Hepatocyte (in vitro differentiated cells): Measurements from ENCODE around the gene C16orf86. TPM values are rescaled to one million over a fixed set of nuclear protein-coding genes. Genes with fewer than 3 reads are reported as not detected.

Source experiments
- DNase-seq: peaks from one replicate; pipeline ENCODE4 v3.0.0-alpha.2; 2016; ENCODE audit warnings: low spot score
- H2AFZ ChIP-seq: fragments of 200-600 bp; sonication (generic); 2 replicates; pipeline ENCODE4 v1.6.0; 2016; ENCODE audit warnings: antibody characterized with exemption, mild to moderate bottlenecking
- H3K27ac ChIP-seq: fragments of 200-600 bp; sonication (generic); 2 replicates; pipeline ENCODE4 v1.5.1; 2016; ENCODE audit warnings: mild to moderate bottlenecking
- H3K27me3 ChIP-seq: fragments of 200-600 bp; sonication (generic); 2 replicates; pipeline ENCODE4 v1.6.1; 2016
- H3K36me3 ChIP-seq: fragments of 200-600 bp; sonication (generic); replicated peaks from 2 replicates; pipeline ENCODE4 v1.5.1; 2016; ENCODE audit warnings: low read depth; ENCODE audit not compliant: insufficient read depth
- H3K4me1 ChIP-seq: fragments of 200-600 bp; sonication (generic); 2 replicates; pipeline ENCODE4 v1.5.1; 2016; ENCODE audit warnings: mild to moderate bottlenecking, moderate library complexity; ENCODE audit not compliant: insufficient read depth
- H3K4me2 ChIP-seq: fragments of 200-600 bp; sonication (generic); 2 replicates; pipeline ENCODE4 v1.6.0; 2016
- H3K4me3 ChIP-seq: fragments of 200-600 bp; sonication (generic); 2 replicates; pipeline ENCODE4 v1.5.1; 2016; ENCODE audit warnings: mild to moderate bottlenecking
- H3K79me2 ChIP-seq: fragments of 200-600 bp; sonication (generic); 2 replicates; pipeline ENCODE4 v1.6.0; 2017; ENCODE audit warnings: mild to moderate bottlenecking
- H3K9me2 ChIP-seq: fragments of 200-600 bp; sonication (generic); replicated peaks from 2 replicates; pipeline ENCODE4 v1.6.0; 2017; ENCODE audit warnings: mild to moderate bottlenecking; ENCODE audit not compliant: insufficient read depth
- H3K9me3 ChIP-seq: fragments of 200-600 bp; sonication (generic); 2 replicates; pipeline ENCODE4 v1.5.1; 2016; ENCODE audit warnings: low read depth, mild to moderate bottlenecking
- H4K20me1 ChIP-seq: fragments of 200-600 bp; sonication (generic); 2 replicates; pipeline ENCODE4 v1.6.0; 2016; ENCODE audit warnings: mild to moderate bottlenecking; ENCODE audit not compliant: insufficient read depth, poor library complexity, severe bottlenecking
- EZH2 ChIP-seq: fragments of 200-600 bp; sonication (generic); IDR thresholded peaks from 2 replicates; pipeline ENCODE4 v1.6.1; 2016; ENCODE audit warnings: antibody characterized with exemption, mild to moderate bottlenecking, borderline replicate concordance
- EZH2phosphoT487 ChIP-seq: fragments of 200-600 bp; sonication (generic); IDR thresholded peaks from one replicate; pipeline ENCODE4 v1.6.1; 2018; ENCODE audit warnings: antibody characterized with exemption, mild to moderate bottlenecking, low read depth, moderate library complexity; ENCODE audit not compliant: unreplicated experiment, severe bottlenecking
- WGBS: methylation state at CpG from one replicate; pipeline ENCODE4 v1.1.6; 2016; ENCODE audit warnings: low lambda C conversion rate; ENCODE audit errors: missing lambda C conversion rate; 5-methylcytosine and 5-hydroxymethylcytosine counted together
- polyA plus RNA-seq: library from polyadenylated mRNA; unstranded; fragments of >200 nt; fragmentation: Nextera tagmentation; extraction: Ambion mirVana; gene quantifications from 2 replicates; pipeline ENCODE4 v1.2.1, GENCODE V29; 2016
- total RNA-seq: library from RNA; depleted of rRNA; stranded (reverse); fragments of >200 nt; gene quantifications from 2 replicates; pipeline ENCODE4 v1.2.3, GENCODE V29; 2014
- TF ChIP-seq, protein P1 (sequence below): fragments of 200-600 bp; sonication (generic); IDR thresholded peaks from 2 replicates; pipeline ENCODE4 v1.5.1; 2016; ENCODE audit warnings: antibody characterized with exemption, mild to moderate bottlenecking; ENCODE audit not compliant: poor library complexity

C16orf86 gene
- total and polyA plus RNA-seq, 2 experiments from 2014 or later = 2.3 to 4.1 TPM

GRCh38 chr16:67666032-67666551, 522 bp upstream of the C16orf86 start:
- peak; percentile 59 for DNase-seq
- peak overlapping the region; percentile 64 for H3K27ac ChIP-seq
- WGBS = 2% methylated on average over 31 of the region's 46 CpGs
- no peaks in the 10 kb centered on the region for H3K79me2 ChIP-seq
- no peaks in the 10 kb centered on the region for H3K36me3 ChIP-seq
- H3K27me3 ChIP-seq = no peaks in the 10 kb centered on the region
- H3K9me2 ChIP-seq = no peaks in the 10 kb centered on the region
- H2AFZ ChIP-seq = peak overlapping the region; percentile 98
- peak overlapping the region; percentile 94 for H3K4me2 ChIP-seq
- TF ChIP-seq, protein P1, sequence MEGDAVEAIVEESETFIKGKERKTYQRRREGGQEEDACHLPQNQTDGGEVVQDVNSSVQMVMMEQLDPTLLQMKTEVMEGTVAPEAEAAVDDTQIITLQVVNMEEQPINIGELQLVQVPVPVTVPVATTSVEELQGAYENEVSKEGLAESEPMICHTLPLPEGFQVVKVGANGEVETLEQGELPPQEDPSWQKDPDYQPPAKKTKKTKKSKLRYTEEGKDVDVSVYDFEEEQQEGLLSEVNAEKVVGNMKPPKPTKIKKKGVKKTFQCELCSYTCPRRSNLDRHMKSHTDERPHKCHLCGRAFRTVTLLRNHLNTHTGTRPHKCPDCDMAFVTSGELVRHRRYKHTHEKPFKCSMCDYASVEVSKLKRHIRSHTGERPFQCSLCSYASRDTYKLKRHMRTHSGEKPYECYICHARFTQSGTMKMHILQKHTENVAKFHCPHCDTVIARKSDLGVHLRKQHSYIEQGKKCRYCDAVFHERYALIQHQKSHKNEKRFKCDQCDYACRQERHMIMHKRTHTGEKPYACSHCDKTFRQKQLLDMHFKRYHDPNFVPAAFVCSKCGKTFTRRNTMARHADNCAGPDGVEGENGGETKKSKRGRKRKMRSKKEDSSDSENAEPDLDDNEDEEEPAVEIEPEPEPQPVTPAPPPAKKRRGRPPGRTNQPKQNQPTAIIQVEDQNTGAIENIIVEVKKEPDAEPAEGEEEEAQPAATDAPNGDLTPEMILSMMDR = no peak
- no peak for TF ChIP-seq EZH2
- TF ChIP-seq EZH2phosphoT487 = no peak
- H3K4me3 ChIP-seq = peak overlapping the region; percentile 96
- H3K4me1 ChIP-seq = peaks cover 14% of the 10 kb centered on the region
- H3K9me3 ChIP-seq = no peaks in the 10 kb centered on the region
- no peaks in the 10 kb centered on the region for H4K20me1 ChIP-seq

DNA sequence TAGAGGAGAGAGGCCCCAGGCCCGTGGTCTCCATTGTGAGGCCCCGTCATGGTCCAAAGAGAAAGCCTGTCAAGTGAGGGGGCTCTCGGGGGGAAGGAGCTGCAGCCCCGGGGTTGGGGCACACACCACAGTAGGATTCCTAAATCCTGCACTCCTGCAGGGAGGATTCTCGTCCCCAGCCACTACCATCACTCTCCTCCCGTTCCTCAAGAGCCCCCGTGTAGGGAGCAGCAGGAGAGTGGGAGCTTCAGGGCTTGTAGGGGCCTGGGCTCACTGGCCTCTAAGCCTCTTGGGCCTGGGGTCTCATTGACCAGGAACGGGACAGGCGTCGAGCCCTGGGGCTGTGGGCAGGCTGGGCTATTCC, 821 bp downstream of the C16orf86 start:
- peak overlapping the region; percentile 64 for H3K27ac ChIP-seq
- no peaks in the 10 kb centered on the region for H3K36me3 ChIP-seq
- H3K27me3 ChIP-seq = no peaks in the 10 kb centered on the region
- WGBS = 72% methylated on average over 8 of the region's 10 CpGs
- no peaks in the 10 kb centered on the region for H3K9me3 ChIP-seq
- H3K79me2 ChIP-seq = no peaks in the 10 kb centered on the region
- no peak for DNase-seq
- no peak overlapping the region for H3K4me3 ChIP-seq
- no peaks in the 10 kb centered on the region for H4K20me1 ChIP-seq
- H3K4me1 ChIP-seq = peaks cover 14% of the 10 kb centered on the region
- TF ChIP-seq, protein P1 = no peak
- TF ChIP-seq EZH2phosphoT487 (no peak), EZH2 (no peak)
- H2AFZ ChIP-seq = no peak overlapping the region
- H3K4me2 ChIP-seq = peak overlapping the region; percentile 94
- no peaks in the 10 kb centered on the region for H3K9me2 ChIP-seq

- no peaks in the 10 kb centered on the region for H3K9me3 ChIP-seq
- WGBS = 36% methylated on average over 18 of the region's 18 CpGs
- no peaks in the 10 kb centered on the region for H3K79me2 ChIP-seq
- TF ChIP-seq, protein P1 = peak; percentile 74
- TF ChIP-seq EZH2 = no peak
- peak overlapping the region; percentile 64 for H3K27ac ChIP-seq
- no peaks in the 10 kb centered on the region for H3K27me3 ChIP-seq
- H3K36me3 ChIP-seq = no peaks in the 10 kb centered on the region
- H3K4me2 ChIP-seq = peak overlapping the region; percentile 94
- H3K9me2 ChIP-seq = no peaks in the 10 kb centered on the region
- no peaks in the 10 kb centered on the region for H4K20me1 ChIP-seq
- H2AFZ ChIP-seq = no peak overlapping the region
- peak; percentile 93 for DNase-seq
- H3K4me1 ChIP-seq = peaks cover 14% of the 10 kb centered on the region
- no peak overlapping the region for H3K4me3 ChIP-seq
Observed at GRCh38 chr16:67667817-67668494, 1.3 kb downstream of the C16orf86 start.
